ENCODE data around the gene BDKRB1. TPM values are rescaled to one million over a fixed set of nuclear protein-coding genes. Genes with fewer than 3 reads are reported as not detected.

The BDKRB1 gene
- total and polyA plus RNA-seq, 9 of the 15 experiments (the other 6 are each of a cell fraction or from before 2014, with no cell fraction given) = 0.06 to 0.23 (median 0.09) TPM; not detected in 1

GRCh38 chr14:96246539-96246847 is 9.5 kb upstream of the BDKRB1 start:
- no peak overlapping the region for H2AFZ ChIP-seq (ENCODE audit: low read depth, low read length)
- ChIA-PET CTCF (ENCODE audit: low intra/inter-chr PET ratio) (no interaction called here), POLR2A (interaction anchor here (0.6 to 0.7 kb wide), 2 partner anchors 13 to 262 kb away, joined by 3 to 4 read pairs; no protein-coding TSS in a partner anchor)
- TF ChIP-seq ZNF12 (CRISPR knock-in tag; IDR thresholded peaks at IDR 0.05) (no peak), FOSL1 (tag; conservative IDR thresholded peaks at IDR 0.05) (0 out of 2 replicates have a peak, but pooled peaks have one; percentile 37), PRDM10 (IDR thresholded peaks at IDR 0.05; ENCODE audit: partially characterized antibody) (no peak), ERF (CRISPR knock-in tag; IDR thresholded peaks at IDR 0.05) (no peak), SAFB (IDR thresholded peaks at IDR 0.05; ENCODE audit: borderline replicate concordance, low read depth, low read length) (no peak), MNT (conservative IDR thresholded peaks at IDR 0.05) (0 out of 4 replicates have a peak, but pooled peaks of 1 of the 2 experiments have one; percentile 20), HEY1 (CRISPR knock-in tag; IDR thresholded peaks at IDR 0.05; ENCODE audit: borderline replicate concordance) (no peak), GTF3C2 (IDR thresholded peaks at IDR 0.05; ENCODE audit: borderline replicate concordance, extremely low read depth, insufficient read length) (no peak), JUND (IDR thresholded peaks at IDR 0.05; ENCODE audit: borderline replicate concordance, low read depth, low read length) (0 out of 2 replicates have a peak, but pooled peaks have one; percentile 25), JUND (tag; IDR thresholded peaks at IDR 0.05; ENCODE audit: borderline replicate concordance, low read depth, low read length) (peak; percentile 51; the same call in 1 of the 3 replicates), ZNF830 (CRISPR knock-in tag; IDR thresholded peaks at IDR 0.05) (no peak), CTCF (IDR thresholded peaks at IDR 0.05 in 2 of 3, conservative IDR thresholded peaks at IDR 0.05 in 1 of 3; ENCODE audit: insufficient read depth in 2 of 3, low read depth in 1 of 3, low read length in 3 of 3) (no peak)

More at GRCh38 chr14:96246539-96246847, 9.5 kb upstream of the BDKRB1 start:
- FAIRE-seq = no peak
- no peak overlapping the region for H3K4me3 ChIP-seq
- no TSS peak for BruUV-seq (replicated peaks)
- H3K36me3 ChIP-seq (ENCODE audit: control insufficient read depth, insufficient read depth, low read length) = no peaks in the 10 kb centered on the region
- H3K4me1 ChIP-seq (replicated peaks in 1 of 2; ENCODE audit: control insufficient read depth in 2 of 2, insufficient read depth in 2 of 2, low read length in 2 of 2) = no peaks in the 10 kb centered on the region
- no peaks in the 10 kb centered on the region for H3K9me1 ChIP-seq (ENCODE audit: control insufficient read depth, insufficient read depth, low read length)
- H3K27me3 ChIP-seq (ENCODE audit: control insufficient read depth in 2 of 2, insufficient read depth in 2 of 2, low read length in 2 of 2) = peaks cover 0 to under 1% of the 10 kb centered on the region in 2 experiments; a peak in 1 of 5 replicates
- H3K27ac ChIP-seq (ENCODE audit: extremely low read depth, low read depth, low read length) = no peak overlapping the region
- DNase-seq (ENCODE audit: extremely low read depth in 1 of 4, low spot score in 3 of 4) = no peak
- in situ Hi-C loops (cut with MboI) (no loop called here), intact Hi-C loops (cut with micrococcal nuclease) (no loop called here)
- no peak overlapping the region for H3K4me2 ChIP-seq (ENCODE audit: insufficient read depth, low read length)
- no peak for ATAC-seq
- no peaks in the 10 kb centered on the region for H3K9me3 ChIP-seq (replicated peaks; ENCODE audit: control insufficient read depth, insufficient read depth, low read depth, low read length)
- no peak overlapping the region for H3K9ac ChIP-seq (ENCODE audit: insufficient read depth in 1 of 2, low read depth in 2 of 2, low read length in 2 of 2)
- no peaks in the 10 kb centered on the region for H3K79me2 ChIP-seq (ENCODE audit: control insufficient read depth, insufficient read depth, low read length)
- 0% methylated on average over 1 of the region's 1 CpG for WGBS (ENCODE audit: insufficient coverage, low coverage, missing lambda C conversion rate)
- H4K20me1 ChIP-seq (replicated peaks; ENCODE audit: control insufficient read depth, insufficient read depth, low read length) = no peaks in the 10 kb centered on the region
